Measurements from ENCODE around the gene DLGAP5. TPM values are rescaled to one million over a fixed set of nuclear protein-coding genes. Genes with fewer than 3 reads are reported as not detected.

The DLGAP5 gene
- total RNA-seq, 4 donors from 2014 or later, result 0.19 to 1.8 (median 1.2) TPM

GRCh38 chr14:55124774-55125386 is 66.5 kb downstream of the DLGAP5 start:
- no peak for TF ChIP-seq CTCF (IDR thresholded peaks at IDR 0.05; ENCODE audit: low read depth)

- no peak for TF ChIP-seq CTCF (IDR thresholded peaks at IDR 0.05; ENCODE audit: low read depth)
Observed at GRCh38 chr14:55123852-55124639, 67.3 kb downstream of the DLGAP5 start.

GRCh38 chr14:55123101-55123500 is 68.3 kb downstream of the DLGAP5 start:
- TF ChIP-seq CTCF (IDR thresholded peaks at IDR 0.05; ENCODE audit: low read depth), result no peak

GRCh38 chr14:55122440-55122986 is 68.9 kb downstream of the DLGAP5 start:
- TF ChIP-seq CTCF (IDR thresholded peaks at IDR 0.05; ENCODE audit: low read depth), result no peak

GRCh38 chr14:55121628-55122439 is 69.6 kb downstream of the DLGAP5 start:
- TF ChIP-seq CTCF (IDR thresholded peaks at IDR 0.05; ENCODE audit: low read depth), result no peak

GRCh38 chr14:55120571-55121495 is 70.6 kb downstream of the DLGAP5 start:
- no peak for TF ChIP-seq CTCF (IDR thresholded peaks at IDR 0.05; ENCODE audit: low read depth)
